ENCODE measurements around the gene WDR33. TPM values are rescaled to one million over a fixed set of nuclear protein-coding genes. Genes with fewer than 3 reads are reported as not detected.

Gene WDR33
- polyA plus RNA-seq, 3 donors = 50.9 to 64.1 (median 55.3) TPM

DNA sequence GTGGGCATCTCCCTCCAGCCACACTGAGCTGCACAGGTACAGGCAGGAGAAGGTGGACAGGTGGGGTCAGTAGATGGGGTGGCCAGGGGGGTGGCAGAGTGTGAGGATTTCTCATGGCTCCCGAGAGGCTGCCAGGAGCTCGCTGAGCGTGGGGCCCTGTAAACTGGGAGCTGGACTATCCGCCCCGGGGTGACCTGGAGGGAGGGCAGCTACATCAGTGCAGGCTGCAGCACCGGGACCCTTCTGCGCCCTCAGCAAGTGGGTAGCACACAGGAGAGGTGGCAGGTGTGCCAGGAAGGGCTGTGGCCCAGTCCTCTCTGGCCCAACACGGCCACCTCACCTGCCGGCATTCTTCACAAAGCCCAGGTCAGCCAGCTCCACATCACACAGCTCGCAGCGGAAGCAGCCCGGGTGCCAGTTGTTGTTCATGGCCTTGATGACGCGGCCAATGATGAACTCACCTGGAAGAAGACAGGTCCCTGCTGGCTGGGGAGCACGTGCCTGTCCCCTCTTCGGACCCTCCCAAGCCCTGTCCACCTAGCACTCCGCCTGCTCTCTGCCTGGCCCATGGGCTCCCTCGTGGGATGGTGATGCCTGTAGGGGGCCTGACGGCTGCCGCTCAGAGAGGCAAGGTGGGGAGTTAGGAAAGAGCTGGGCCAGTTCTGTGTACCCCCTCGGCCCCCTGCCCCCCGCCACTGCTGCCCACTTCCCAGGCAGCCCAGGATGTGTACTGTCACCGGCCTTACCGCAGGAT, 156.7 kb downstream of the WDR33 start:
- DNase-seq (ENCODE audit: extremely low read depth in 1 of 11, low read depth in 9 of 11, low spot score in 4 of 11) = no peak

DNA sequence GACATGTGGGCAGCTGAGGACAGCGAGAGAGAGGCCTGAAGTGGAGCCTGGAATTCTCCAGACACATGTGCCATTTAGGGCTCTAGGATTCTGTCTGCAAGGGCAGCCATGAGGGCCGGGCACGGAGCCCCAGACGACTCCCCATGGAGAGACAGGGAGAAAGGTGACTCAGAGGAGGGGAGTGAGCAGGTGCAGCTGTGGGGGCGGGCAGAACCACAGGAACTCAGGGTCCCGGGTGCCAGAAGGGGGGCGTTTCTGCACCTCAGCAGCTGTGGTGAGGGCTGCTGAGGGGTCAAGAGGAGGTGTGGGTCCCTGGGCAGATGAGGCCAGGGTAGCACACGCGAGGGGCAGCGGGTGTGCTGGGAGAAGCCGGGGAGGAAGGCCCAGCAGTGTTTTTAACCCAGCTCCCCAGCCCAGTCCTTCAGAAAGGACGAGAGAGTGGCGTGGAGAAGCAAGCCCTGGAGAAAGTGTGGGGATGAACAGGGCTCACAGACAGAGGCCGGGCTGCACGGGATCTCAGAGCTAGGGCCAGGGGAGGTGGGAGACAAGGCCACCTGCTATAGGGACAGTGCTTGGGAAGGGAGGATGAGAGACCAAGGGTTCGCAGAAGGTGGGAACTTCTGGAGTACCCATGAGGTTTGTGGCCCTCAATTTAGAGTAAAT, 157.4 kb downstream of the WDR33 start:
- no peak for DNase-seq (ENCODE audit: extremely low read depth in 1 of 11, low read depth in 9 of 11, low spot score in 4 of 11)

DNA sequence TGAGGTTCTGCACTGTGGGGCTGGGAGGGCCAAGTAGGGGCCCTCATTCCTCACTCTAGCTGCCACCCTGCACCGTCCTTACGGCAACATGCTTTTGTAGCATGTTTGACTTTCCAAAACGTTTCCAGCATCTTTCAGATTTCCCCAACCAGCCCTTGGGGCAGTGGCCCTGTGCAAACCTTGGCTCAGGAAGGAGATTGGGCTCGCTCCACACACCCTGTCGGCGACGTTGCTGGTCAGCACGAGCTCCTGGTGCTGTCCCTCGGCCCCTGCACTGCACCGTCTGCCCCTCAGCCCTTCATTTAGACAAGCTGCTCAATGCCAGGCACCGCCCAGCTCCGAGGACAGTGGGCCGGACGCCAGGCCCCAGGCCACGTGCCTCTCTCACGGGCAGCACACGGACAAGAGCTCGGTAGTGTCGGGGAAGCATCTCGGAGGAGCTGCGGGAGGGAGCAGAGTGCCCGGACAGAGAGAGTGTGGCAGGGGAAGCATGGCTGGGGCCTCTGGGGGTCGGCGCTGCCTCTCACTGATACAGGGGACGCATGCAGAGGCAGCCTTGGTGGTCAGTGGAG, 158.1 kb downstream of the WDR33 start:
- DNase-seq (ENCODE audit: extremely low read depth in 1 of 11, low read depth in 9 of 11, low spot score in 4 of 11) = no peak

DNA sequence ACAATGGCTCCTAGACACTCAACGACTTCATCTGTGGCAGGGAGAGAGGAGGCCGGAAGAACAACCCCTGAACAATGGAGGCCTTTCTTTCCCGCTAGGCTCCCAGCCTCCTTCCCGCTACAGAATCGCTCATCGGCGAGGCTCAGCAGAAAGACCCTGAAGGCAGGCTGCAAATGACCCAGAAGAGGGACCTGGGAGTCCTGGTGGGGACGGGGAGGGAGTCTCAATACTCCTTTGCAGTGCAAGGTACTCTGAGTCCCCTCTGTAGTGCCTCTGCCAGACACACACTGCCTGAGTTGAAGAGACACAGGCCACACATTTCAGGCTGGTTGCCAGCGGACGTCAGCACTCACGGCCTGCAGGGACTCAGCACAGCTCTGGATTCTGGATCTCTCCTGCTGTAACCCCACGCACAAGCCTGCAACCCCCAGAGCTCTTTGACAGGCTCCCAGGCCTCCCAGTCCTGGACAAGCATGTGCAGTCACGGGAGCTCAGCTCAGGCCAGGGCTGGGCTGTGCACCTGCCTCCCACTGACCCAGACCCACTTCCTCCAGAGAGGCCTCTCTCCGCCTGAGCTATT, 158.9 kb downstream of the WDR33 start:
- no peak for DNase-seq (ENCODE audit: extremely low read depth in 1 of 11, low read depth in 9 of 11, low spot score in 4 of 11)

DNA sequence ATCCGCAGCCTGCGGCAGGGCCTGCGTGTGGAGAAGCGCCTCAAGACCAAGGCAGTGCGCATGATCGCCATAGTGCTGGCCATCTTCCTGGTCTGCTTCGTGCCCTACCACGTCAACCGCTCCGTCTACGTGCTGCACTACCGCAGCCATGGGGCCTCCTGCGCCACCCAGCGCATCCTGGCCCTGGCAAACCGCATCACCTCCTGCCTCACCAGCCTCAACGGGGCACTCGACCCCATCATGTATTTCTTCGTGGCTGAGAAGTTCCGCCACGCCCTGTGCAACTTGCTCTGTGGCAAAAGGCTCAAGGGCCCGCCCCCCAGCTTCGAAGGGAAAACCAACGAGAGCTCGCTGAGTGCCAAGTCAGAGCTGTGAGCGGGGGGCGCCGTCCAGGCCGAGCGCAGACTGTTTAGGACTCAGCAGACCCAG, 159.6 kb downstream of the WDR33 start:
- DNase-seq (ENCODE audit: extremely low read depth in 1 of 11, low read depth in 9 of 11, low spot score in 4 of 11) = no peak

Other genes with a start within 250 kb of the WDR33 start
- gene GPR17, start 165.0 kb downstream of the WDR33 start, polyA plus RNA-seq (ENCODE audit: insufficient read length in 3 of 3) = 1 to 10 TPM in 2 of 3 donors, under 1 TPM in 1; 0.98 to 2.0 (median 1.4) TPM
- 10 to 100 TPM; 17.0 to 23.2 (median 22.1) TPM for gene LIMS2, start 135.6 kb downstream of the WDR33 start, polyA plus RNA-seq (ENCODE audit: insufficient read length in 3 of 3)
- not detected for gene SFT2D3, start 109.7 kb downstream of the WDR33 start, polyA plus RNA-seq (ENCODE audit: insufficient read length in 3 of 3)
- gene POLR2D, start 47.0 kb upstream of the WDR33 start, polyA plus RNA-seq (ENCODE audit: insufficient read length in 3 of 3) = 10 to 100 TPM; 35.7 to 40.0 (median 36.9) TPM
- gene AMMECR1L, start 74.8 kb upstream of the WDR33 start, polyA plus RNA-seq (ENCODE audit: insufficient read length in 3 of 3) = 10 to 100 TPM; 25.4 to 28.7 (median 27.8) TPM
- gene SAP130, start 216.9 kb upstream of the WDR33 start, polyA plus RNA-seq (ENCODE audit: insufficient read length in 3 of 3) = 10 to 100 TPM; 25.0 to 30.8 (median 29.3) TPM

Measured in renal cortex interstitium (tissue), 11 donors.